Dermis microvascular lymphatic vessel endothelial cell (primary cell): Measurements from ENCODE around the gene ACAP1. TPM values are rescaled to one million over a fixed set of nuclear protein-coding genes. Genes with fewer than 3 reads are reported as not detected.

Experiments used
- DNase-seq, 2 donors: peaks; one replicate each; pipeline versions ENCODE4 v3.0.0 to v3.0.0-alpha.2; 2010; ENCODE audit warnings: low read depth in 2 of 2
- total RNA-seq: library from RNA; depleted of rRNA; stranded (reverse); fragments of >200 nt; gene quantifications from 2 replicates; pipeline ENCODE4 v1.2.1, GENCODE V29; 2014

ACAP1 gene
- total RNA-seq: 0.26 and 1.0 TPM in 2 replicates

- no peak for DNase-seq
These were observed at the start of gene ACAP1 for GRCh38 chr17:7336240-7337175. ACAP1 (plus strand) TSS chr17:7336529; CDS start chr17:7336735, 206 bp downstream.

- DNase-seq: no peak
These were observed 46.9 kb upstream of the ACAP1 start for GRCh38 chr17:7289256-7290032.

- DNase-seq: no peak
These were observed 46.2 kb upstream of the ACAP1 start for GRCh38 chr17:7290166-7290565.

GRCh38 chr17:7290685-7291084 lies 45.6 kb upstream of the ACAP1 start:
- no peak for DNase-seq

- DNase-seq: no peak
These were observed 44.1 kb upstream of the ACAP1 start for GRCh38 chr17:7292194-7292593.

- no peak for DNase-seq
These were observed 43.6 kb upstream of the ACAP1 start for GRCh38 chr17:7292729-7293128.

GRCh38 chr17:7293159-7293558 lies 43.2 kb upstream of the ACAP1 start:
- no peak for DNase-seq

- no peak for DNase-seq
These were observed 42.3 kb upstream of the ACAP1 start for GRCh38 chr17:7293816-7294613.

GRCh38 chr17:7294614-7295153 lies 41.6 kb upstream of the ACAP1 start, which contains the start of gene YBX2:
YBX2 (minus strand) TSS chr17:7294639; CDS start chr17:7294500, 139 bp downstream.
- peak in 1 of 2 donors; percentile 62 for DNase-seq

GRCh38 chr17:7295230-7296180 lies 40.8 kb upstream of the ACAP1 start:
- no peak for DNase-seq

- peak in 1 of 2 donors; percentile 81 for DNase-seq
These were observed 40.0 kb upstream of the ACAP1 start for GRCh38 chr17:7296189-7296861.

- DNase-seq: no peak
These were observed 32.1 kb upstream of the ACAP1 start for GRCh38 chr17:7304179-7304578.

GRCh38 chr17:7306911-7307685 lies 29.2 kb upstream of the ACAP1 start, which contains the start of gene EIF5A:
EIF5A (plus strand) TSS chr17:7307628; CDS start chr17:7309636, 2,008 bp downstream.
- DNase-seq: peak; percentile 99 to 100

GRCh38 chr17:7307686-7308624 lies 28.4 kb upstream of the ACAP1 start:
- DNase-seq: peak in 1 of 2 donors; percentile 38

GRCh38 chr17:7308625-7309433 lies 27.5 kb upstream of the ACAP1 start:
- DNase-seq: peak; percentile 69 to 75

GRCh38 chr17:7309628-7310027 lies 26.7 kb upstream of the ACAP1 start:
- no peak for DNase-seq
